Skin of body (tissue), 2 donors: ENCODE data around the gene HEATR5A. TPM values are rescaled to one million over a fixed set of nuclear protein-coding genes. Genes with fewer than 3 reads are reported as not detected.
"Not testable (repeated sequence)": the region's sequence is repeated elsewhere in the genome, so short reads cannot be mapped to it uniquely, and the experiment has no call there.

Experiments
- DNase-seq: peaks from one replicate; lab custom pipeline; 2025; lab: John Stamatoyannopoulos, UW
- total RNA-seq: library from RNA; depleted of rRNA; stranded (reverse); fragments of >200 nt; gene quantifications from one replicate; pipeline ENCODE4 v1.2.3, GENCODE V29; 2014

Gene HEATR5A
- total RNA-seq, 1 donor from 2014 or later: 27.4 TPM

DNA sequence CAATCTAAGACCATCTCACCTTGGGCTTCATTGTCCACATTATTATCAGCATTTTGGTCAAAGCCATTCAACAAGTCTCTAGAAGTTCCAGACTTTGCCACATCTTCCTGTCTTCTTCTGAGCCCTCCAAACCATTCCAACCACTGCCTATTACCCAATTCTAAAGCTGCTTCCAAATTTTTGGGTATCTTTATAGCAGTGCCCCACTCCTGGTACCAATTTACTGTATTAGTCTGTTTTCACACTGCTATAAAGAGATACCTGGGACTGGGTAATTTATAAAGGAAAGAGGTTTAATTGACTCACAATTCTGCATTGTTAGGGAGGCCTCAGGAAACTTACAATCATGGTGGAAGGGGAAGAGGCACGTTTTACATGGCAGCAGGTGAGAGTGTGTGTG is 89.0 kb downstream of the HEATR5A start:
- not testable (repeated sequence) for DNase-seq

DNA sequence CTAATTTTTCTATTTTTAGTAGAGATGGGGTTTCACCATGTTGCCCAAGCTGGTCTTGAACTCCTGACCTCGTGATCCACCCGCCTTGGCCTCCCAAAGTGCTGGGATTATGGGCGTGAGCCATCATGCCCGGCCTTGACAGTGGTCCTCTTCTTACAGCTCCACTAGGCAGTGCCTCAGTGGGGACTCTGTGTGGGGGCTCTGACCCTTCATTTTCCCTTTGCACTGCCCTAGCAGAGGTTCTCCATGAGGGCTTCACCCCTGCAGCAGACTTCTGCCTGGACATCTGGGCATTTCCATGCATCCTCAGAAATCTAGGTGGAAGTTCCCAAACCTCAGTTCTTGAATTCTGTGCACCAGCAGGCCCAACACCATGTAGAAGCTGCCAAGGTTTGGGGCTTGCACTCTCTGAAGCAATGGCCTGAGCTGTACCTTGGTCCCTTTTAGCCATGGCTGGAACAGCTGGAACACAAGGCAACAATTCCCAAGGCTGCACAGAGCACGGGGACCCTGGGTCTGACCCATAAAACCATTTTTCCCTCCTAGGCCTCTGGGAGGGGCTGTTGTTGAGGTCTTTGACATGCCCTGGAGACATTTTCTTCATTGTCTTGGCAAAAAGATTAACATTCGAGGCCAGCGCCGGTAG is 90.4 kb downstream of the HEATR5A start:
- DNase-seq: not testable (repeated sequence)

DNA sequence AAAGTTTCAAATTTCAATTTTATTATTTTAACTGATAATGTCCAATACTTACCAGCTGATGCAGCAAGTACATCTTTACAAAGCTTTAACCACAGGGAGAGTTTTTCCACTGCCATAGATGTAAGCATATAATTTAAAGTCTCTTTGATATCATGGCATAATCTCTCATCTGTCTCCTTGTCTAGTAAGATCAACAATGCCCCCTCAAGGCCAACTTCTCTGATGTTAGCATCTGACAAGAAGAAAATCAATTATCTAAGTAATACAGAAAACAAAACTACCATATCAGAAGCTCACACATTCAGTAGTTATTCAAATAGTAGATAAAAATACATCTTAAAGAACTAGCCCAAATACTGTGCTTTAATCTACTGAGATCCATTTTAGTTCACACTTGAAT is 94.2 kb downstream of the HEATR5A start:
- DNase-seq: peak; percentile 3

DNA sequence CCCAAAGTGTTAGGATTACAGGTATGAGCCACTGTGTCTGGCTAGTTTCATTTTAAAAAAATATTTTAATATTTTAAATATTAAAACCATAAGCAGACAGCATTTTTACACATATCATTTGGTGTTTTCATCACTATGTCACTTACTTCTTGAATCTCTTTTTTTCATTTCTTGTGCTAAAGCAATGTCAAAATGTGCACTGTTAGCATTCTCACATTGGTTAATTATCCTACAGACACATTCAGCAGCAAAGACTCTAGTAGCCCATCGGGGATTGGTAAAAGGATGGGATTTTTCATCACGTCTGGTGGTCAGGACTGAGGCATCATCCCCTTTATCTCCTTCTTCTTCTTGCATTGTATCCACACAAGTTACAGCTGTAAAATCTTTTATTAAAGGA is 96.9 kb downstream of the HEATR5A start:
- no peak for DNase-seq

DNA sequence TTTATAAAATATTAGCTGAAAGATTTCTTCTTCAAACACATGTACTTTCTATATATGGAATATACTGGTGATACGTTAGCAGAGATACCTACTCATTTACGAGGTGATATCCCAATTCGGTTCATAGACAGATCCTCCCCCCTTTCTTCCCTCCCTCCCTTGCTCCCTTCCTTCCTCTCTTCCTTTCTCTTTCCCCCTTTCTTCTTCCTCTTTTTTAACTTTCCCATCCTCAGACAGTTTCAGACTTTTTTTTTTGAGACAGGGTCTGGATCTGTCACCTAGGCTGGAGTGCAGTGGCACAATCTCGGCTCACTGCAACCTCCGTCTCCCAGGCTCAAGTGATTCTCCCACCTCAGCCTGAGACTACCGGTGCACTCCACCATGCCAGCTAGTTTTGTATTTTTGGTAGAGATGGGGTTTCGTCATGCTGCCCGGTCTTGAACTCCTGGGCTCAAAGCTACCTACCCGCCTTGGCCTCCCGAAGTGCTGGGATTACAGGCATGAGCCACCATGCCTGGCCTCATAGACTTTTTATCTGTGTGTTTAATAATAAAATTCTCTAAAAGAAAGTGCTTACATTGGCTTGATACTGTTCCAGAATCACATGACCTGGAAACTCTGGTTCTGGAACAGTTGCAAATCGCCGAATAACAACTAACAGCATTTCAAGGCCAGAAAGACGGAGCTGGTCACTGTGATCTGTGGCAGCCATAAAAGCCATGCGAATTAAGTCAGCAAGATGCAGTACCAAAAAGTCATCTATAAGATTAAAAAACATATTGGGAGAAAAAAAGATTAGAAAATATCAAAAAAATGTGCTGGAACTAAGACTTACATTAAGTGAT is 99.2 kb downstream of the HEATR5A start:
- DNase-seq: no peak

DNA sequence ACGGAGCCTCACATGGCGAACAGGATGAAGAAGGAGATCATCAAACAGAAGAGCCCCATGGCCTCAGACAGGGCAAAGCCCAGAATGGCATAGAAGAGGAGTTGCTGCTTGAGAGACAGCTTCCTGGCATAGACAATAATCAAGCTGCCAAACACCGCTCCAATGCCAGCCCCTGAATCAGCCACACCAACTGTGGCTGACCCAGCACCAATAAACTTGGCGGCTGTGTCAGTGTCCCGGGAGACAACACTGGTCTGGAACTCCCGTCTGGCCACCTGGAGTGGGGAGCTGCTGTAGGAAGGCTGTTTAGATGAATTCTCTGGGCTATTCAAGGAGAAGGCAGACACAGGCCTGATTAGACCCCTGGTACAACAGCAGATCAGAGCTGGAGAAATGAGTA is 100.1 kb downstream of the HEATR5A start:
- DNase-seq: no peak

DNA sequence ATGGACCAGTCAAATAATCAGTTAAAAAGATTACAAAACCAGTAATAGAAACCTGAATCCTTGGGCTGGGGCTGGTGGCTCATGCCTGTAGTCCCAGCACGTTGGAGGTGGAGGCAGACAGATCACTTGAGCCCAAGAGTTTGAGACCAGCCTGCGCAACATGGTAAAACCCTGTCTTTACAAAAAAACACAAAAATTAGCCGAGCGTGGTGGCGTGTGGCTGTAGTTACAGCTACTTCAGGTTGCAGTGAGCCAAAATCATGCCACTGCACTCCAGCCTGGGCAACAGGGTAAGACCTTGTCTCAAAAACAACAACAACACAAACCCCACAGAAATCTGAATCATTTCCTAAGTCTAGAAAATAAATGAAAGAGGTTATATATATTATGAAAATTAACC is 100.6 kb downstream of the HEATR5A start:
- no peak for DNase-seq

DNA sequence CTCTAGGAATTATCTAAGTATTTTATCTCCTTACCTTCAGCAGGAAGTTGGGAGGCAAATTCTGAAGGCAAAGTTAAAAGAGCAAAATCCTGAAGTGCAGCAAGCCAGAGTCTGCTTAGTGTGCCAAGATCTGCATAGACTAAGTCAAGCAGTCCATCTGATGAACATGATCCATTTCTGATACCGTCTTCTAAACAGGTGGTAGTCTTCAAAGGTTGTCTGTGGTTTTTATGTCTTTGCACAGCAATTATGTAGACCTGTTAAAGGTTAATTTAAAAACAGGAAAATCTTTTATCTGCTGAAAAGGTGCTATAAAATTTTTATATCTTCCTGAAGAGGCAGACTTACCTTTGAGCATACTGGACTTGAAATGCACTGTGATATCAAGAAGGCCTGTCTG is 107.4 kb downstream of the HEATR5A start:
- no peak for DNase-seq

DNA sequence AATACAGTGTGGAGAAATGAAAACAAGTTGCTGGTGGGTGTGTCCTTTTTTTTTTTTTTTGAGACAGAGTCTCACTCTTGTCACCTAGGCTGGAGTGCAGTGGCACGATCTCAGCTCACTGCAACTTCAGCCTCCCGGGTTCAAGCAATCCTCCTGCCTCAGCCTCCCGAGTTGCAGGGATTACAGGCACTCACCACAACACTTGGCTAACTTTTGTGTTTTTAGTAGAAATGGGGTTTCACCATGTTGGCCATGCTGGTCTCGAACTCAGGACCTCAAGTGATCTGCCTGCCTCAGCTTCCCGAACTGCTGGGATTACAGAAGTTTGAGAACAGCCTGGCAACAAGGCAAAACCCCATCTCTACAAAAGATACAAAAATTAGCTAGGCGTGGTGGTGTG is 108.0 kb downstream of the HEATR5A start:
- DNase-seq: not testable (repeated sequence)

DNA sequence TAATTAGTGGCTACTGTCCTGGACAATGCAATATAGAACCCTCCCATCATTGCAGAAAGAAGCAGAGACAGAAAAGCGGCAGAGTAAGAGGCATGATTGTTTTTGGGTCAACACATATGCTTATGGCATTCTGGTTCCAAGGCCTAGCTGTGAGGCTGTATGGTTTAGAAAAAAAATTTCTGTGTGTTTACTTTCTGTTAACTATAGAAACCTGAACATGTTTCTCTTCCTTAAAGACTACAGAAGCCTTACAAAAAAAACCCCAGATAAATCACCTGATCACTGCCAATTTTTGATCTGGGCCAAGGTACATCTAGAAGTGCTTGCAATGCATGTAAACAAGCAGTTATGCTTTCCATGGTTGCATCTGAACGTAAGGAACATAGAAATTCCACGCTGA is 112.7 kb downstream of the HEATR5A start:
- DNase-seq: no peak

DNA sequence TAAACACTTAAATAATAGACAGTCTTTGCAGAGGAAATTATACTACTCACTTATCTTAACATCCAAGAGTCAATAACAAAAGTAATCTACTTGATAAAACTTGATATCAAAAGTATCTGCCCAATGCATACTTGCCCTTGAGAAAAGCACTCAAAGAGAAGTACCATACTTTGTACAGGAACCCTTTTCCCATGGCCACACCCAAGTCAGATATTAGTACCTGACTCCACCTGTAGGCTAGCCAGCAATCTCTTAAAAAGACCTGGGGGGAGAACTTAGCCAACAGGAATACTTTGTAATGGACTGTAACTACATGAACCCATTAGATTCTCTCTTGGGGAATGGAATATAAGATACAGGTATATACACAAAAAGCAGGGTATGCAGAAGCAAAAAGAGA is 113.2 kb downstream of the HEATR5A start:
- DNase-seq: no peak

DNA sequence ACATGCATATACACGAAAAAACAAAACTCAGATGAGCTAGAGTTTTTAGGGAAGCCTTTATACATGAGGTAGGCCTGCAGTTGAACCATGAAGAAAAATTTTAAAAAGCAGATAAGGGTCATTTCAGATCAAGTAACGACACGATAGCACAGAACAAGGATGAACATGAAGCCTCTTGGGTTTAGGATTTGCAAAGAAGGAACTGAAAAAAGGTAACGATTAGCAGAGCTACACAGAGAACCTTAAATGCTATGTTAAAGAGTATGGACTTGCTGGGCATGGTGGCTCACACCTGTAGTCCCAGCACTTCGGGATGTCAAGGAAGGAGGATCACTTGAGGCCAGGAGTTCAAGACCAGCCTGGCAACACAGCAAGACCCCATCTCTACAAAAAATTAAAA is 116.7 kb downstream of the HEATR5A start:
- no peak for DNase-seq

DNA sequence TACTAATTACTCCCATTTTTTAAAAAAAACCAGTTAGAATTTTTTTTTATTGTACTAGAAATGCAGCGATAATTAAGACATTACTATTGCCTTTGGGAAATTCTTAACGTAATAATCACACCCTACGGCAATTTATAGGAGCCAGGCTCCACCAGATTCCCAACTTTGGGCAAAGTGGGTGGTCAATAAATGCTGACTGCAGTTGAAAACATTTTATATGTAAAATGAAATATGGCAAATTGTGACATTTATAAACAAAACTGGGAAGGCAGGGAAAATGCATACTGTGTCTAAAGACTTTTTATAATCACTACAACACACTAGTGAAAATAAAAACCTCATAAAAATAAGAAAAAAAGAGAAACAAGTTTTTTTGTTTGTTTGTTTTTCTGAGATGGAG is 119.5 kb downstream of the HEATR5A start:
- no peak for DNase-seq

DNA sequence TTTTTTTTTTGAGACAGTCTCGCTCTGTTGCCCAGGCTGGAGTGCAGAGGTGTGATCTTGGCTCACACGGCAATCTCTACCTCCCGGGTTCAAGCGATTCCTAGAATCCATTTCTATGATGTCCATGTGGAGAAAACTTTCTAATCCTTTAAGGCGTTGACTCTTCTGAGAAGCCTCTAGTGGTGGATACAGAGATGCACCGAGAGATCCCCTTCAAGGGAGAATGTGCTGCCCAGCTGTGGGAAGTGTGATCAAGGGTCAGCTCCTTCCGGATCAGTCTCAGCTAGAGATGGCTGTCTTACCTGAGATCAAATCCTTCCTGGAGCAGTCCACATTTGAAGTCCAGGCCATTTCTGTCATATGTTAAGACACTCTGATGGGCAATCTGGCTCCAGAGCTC is 120.1 kb downstream of the HEATR5A start:
- no peak for DNase-seq

DNA sequence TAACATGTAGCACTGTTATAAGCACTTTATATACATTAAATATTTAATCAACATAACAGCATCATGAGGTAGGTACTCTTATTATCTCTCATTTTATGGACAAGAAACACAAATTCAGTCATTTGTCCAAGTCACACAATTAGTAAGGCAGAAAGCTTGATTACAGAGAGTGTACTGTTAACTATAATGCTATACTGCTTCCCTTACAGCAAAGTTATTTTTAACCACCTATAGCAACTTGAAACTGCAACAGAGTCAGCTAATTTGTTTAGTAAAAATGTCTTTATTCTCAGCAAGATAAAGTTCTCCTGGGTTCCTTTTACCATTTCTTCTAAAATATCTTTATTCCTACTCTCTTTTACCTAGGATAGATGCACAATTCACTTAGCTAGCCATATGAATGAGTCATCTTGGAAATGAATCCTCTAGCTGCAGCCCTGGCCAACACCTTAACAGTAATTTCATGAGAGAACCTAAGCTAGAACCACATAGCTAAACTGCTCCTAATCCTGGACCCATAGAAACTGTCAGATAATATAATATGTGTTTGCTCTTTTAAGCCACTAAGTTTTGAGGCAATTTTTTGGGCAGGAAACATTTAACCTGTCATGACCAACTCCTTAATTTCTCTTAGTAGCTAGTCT is 122.5 kb downstream of the HEATR5A start:
- no peak for DNase-seq

DNA sequence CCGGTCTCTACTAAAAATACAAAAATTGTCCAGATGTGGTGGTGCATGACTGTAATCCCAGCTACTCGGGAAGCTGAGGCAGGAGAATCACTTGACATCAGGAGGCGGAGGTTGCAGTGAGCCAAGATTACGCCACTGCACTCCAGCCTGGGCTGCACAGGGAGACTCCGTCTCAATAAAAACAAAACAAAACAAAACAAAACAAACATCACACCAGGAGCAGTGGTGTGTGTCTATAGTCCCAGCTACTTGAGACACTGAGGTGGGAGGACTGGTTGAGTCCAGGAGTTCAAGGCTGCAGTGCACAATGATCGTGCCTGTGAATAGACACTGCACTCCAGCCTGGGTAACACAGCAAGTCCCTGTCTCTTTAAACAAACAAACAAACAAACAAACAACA is 123.2 kb downstream of the HEATR5A start:
- no peak for DNase-seq

DNA sequence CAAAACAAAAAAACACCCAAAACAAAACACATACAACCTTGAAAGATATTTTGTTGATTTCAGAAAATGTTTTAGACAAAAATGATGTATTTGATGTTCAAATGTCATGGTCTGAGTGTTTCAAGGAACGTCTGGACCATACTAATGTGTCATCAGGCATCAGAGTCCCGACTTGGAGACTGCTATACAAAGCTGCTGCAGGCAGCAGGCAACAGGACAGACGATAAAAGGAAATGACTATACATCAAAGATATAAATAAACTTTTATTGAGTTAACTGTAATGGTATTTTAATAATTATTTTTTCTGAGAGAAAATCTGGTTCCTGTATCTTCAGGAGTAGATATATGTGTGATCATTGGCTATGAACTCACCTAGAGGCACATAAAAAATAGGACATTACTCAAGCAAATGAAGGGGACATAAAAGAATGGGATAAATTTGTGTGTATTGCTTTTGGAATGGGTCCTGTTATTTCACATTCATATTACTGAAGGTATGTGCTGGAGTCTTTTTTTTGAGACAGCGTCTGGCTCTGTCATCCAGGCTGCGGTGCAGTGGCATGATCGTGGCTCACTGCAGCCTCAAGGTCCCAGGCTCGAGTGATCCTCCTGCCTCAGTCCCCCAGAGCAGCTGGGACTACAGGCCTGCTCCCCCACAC is 125.5 kb downstream of the HEATR5A start:
- no peak for DNase-seq

DNA sequence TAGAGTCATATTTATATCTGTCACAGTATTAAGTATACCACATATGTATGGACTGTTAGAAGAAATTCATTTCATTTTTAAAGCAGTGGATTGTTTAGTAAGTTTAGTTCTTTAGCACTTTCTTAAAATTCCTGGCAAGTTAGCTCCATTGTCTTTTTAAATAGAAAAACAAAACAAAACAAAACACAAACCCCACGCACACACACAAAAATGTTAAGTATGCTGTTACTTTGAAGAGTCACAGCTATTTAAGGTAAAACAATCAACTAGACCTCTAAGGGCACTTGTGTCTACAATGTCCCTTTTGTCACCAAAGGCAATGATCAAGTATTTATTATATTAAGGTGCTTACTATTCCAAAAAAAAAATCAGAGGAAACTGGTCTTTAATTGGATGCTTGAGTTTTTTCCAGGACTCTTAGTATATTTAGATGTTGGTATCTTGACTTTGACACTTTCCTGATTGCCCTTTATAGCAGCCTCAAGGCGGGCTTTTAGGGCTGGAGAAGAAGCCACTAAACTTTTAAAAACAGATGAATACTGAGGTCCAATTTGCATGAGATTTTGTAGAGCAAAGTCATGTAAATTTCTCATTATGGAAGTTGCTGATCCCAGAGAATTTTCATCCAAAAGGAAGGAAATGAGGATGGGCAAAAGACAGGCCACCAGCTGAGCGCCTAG is 127.3 kb downstream of the HEATR5A start:
- no peak for DNase-seq

DNA sequence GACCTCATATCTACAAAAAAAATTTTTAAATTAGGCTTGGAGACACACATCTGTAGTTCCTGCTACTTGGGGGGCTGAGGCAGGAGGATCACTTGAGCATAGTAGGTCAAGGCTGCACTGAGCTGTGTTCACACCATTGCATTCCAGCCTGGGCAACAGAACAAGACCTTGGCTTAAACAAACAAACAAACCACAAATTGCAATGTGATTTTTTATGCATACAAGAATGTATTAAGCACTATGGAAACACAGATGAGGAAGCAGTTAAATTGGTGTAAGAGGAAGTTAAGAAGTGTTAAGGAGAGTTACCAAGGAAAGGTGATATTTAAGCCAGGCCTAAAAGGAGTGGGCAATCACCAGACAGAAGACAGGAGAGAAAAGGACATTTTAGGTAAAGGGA is 129.1 kb downstream of the HEATR5A start:
- DNase-seq: no peak

DNA sequence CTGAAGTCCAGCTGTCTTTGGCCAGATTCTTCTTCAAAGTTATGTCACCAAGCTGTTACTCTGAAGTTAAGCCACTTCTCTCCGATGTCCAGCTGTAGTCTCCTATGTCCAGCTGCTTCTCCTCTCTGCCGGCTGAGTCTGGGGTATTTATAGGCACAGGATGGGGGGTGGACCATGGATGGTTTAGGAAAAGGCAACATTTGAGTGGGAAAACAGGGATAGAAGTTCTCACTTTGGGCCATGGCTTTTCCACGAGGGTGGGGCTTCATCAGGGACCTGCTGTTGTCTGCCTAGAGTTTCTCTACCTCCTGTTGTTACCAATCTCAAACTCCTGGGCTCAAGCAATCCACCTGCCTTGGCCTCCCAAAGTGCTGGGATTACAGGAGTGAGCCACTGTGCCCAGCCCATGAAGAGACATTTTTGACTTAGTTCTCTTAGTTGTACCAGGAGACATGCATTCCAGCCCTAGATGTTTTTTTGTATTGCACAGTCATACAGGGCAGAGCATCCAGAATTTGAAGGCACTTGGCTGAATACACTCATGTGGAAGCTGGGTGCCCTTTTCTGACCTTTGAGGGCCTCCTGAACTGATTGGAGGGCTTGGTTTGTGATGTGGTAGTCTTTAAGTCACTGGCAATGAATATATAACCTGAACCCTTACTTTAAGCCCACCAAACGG is 132.9 kb downstream of the HEATR5A start:
- DNase-seq: no peak
